Subcutaneous abdominal adipose tissue (tissue), 5 donors: ENCODE data around the gene INO80B.
"Not testable (repeated sequence)": the region's sequence is repeated elsewhere in the genome, so short reads cannot be mapped to it uniquely, and the experiment has no call there.

Experiments used
- H3K27ac ChIP-seq: one replicate; pipeline ENCODE4 v1.7.0; 2013; ENCODE audit warnings: low read depth, mild to moderate bottlenecking, inconsistent platforms, low read length, moderate library complexity
- H3K27me3 ChIP-seq, 5 donors: one replicate each; pipeline ENCODE4 v1.7.0; 2013; ENCODE audit warnings: low read length in 5 of 5, inconsistent platforms in 1 of 5; ENCODE audit not compliant: control insufficient read depth in 5 of 5, insufficient read depth in 4 of 5
- H3K36me3 ChIP-seq, 5 donors: one replicate each; pipeline ENCODE4 v1.7.0; 2013; ENCODE audit warnings: low read length in 5 of 5; ENCODE audit not compliant: control insufficient read depth in 5 of 5, insufficient read depth in 5 of 5
- H3K4me1 ChIP-seq, 5 donors: one replicate each; pipeline ENCODE4 v1.7.0; 2013; ENCODE audit warnings: low read length in 5 of 5, mild to moderate bottlenecking in 3 of 5, moderate library complexity in 1 of 5; ENCODE audit not compliant: control insufficient read depth in 5 of 5, insufficient read depth in 5 of 5
- H3K4me3 ChIP-seq, 5 donors: one replicate each; pipeline ENCODE4 v1.7.0; 2013; ENCODE audit warnings: low read length in 5 of 5, low read depth in 1 of 5
- H3K9ac ChIP-seq, 5 donors: one replicate each; pipeline ENCODE4 v1.7.0; 2013; ENCODE audit warnings: low read length in 5 of 5, mild to moderate bottlenecking in 4 of 5, moderate library complexity in 3 of 5
- H3K9me3 ChIP-seq, 5 donors: one replicate each; pipeline ENCODE4 v1.7.0; 2013; ENCODE audit warnings: low read length in 5 of 5; ENCODE audit not compliant: control insufficient read depth in 5 of 5
- donor health status: healthy.
- donor health status: healthy.
- donor health status: healthy.
- donor health status: healthy.
- donor health status: healthy.

Gene INO80B

DNA sequence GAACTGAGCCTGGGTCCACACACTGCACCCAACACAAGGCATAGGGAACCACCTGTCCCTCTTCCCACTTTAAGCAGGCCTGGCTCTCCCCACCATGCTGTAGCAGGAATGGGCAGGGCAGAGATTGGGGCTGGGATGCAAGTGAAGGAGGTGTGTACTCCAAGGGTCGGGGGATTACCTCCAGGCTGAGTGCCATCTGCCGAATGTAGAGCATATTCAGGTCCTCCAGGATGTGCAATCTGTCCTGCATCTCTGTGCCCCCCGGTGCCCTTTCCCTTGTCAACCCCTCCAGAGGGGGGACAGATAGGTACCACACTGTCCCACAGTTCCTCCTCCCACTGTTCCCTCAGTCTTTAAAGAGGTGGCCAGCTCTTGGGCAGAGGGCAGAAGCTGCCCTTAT is 15.5 kb upstream of the INO80B start:
- Histone ChIP-seq H3K4me1 (peaks cover 3 to 45% (median 42%) of the 10 kb centered on the region in 5 donors), H3K36me3 (no peaks in the 10 kb centered on the region), H3K9me3 (no peaks in the 10 kb centered on the region), H3K27ac (peak overlapping the region; percentile 41), H3K4me3 (peak overlapping the region; percentile 70 to 84 (median 74)), H3K27me3 (peaks cover 0 to 5% (median 0%) of the 10 kb centered on the region in 5 donors), H3K9ac (peak overlapping the region; percentile 5 to 78 (median 60))

DNA sequence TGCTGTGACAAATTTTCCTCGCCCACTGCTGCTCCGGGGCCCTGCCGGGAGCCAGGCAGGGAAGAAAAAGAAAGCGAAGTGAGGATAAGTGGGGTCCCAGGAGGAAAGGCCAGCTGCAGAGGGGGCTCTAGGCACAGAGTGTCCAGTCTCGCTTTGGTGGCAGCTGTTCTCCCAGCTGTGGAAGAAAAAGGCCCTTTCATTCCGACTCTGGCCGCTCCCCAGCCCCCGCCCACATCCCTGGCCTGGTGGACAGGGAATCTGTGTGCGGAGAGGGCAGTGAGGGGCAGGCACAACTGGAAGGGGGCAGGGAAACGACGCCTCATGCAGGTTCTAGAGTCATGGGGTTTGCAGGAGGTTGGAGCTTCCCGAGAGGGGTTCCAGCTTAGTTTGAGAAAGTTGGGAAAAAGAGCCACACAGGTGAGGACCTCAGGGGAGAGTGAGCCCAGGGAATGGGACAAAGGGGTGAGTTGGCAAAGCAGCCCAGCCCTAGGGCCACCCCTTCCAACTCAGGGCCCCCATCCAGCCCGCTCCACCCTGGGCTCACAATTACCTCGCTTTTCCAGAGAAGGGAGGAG is 15.0 kb upstream of the INO80B start:
- H3K9me3 ChIP-seq, result no peaks in the 10 kb centered on the region
- peak overlapping the region; percentile 70 to 84 (median 74) for H3K4me3 ChIP-seq
- H3K9ac ChIP-seq, result peak overlapping the region; percentile 5 to 78 (median 60)
- peak overlapping the region; percentile 41 for H3K27ac ChIP-seq
- no peaks in the 10 kb centered on the region for H3K36me3 ChIP-seq
- peaks cover 0 to 5% (median 0%) of the 10 kb centered on the region in 5 donors for H3K27me3 ChIP-seq
- H3K4me1 ChIP-seq, result peaks cover 3 to 47% (median 42%) of the 10 kb centered on the region in 5 donors

DNA sequence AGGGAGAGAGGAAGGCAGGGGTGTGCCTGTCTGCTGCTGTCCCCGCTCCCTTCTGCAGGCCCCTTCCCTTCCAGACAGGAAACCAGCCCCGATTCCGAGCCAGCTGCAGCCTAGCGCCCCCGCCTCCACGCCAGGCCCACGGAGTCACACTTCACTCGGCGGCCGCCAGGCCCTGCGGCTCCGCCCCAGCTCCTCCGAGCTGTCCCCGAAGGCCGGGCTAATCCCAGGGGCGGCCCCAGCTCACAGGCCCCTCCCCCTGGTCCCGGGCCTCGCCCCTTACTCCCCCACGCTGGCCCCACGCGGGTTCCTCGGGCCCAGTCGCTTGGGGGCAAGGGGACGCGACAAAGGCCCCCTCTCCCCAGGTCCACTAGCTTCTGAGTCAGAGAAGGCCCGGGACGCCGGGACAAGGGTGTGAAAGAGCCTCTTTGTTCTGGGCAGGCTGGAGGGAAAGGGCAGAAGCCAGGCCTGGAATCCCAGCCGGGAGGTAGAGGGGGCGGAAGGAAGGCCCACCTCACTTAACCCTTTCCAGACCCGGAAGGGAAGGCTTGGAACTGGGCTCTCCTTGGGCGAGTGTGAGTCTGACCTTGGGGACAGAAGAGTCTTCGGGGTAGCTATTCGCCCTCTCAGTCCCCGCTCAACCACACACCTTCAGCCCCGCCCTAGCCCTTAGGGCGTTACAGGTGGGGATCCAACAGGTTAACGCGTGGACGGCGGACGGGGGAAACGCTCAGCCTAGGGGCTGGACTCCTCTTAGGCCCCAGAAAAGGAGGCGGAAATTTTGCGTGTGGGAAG is 14.3 kb upstream of the INO80B start:
- Histone ChIP-seq H3K36me3 (no peaks in the 10 kb centered on the region), H3K4me1 (peaks cover 3 to 47% (median 42%) of the 10 kb centered on the region in 5 donors), H3K27ac (peak overlapping the region; percentile 41), H3K4me3 (peak overlapping the region; percentile 70 to 84 (median 74)), H3K9me3 (no peaks in the 10 kb centered on the region), H3K27me3 (peaks cover 0 to 5% (median 0%) of the 10 kb centered on the region in 5 donors), H3K9ac (peak overlapping the region; percentile 38 to 78 (median 73))

DNA sequence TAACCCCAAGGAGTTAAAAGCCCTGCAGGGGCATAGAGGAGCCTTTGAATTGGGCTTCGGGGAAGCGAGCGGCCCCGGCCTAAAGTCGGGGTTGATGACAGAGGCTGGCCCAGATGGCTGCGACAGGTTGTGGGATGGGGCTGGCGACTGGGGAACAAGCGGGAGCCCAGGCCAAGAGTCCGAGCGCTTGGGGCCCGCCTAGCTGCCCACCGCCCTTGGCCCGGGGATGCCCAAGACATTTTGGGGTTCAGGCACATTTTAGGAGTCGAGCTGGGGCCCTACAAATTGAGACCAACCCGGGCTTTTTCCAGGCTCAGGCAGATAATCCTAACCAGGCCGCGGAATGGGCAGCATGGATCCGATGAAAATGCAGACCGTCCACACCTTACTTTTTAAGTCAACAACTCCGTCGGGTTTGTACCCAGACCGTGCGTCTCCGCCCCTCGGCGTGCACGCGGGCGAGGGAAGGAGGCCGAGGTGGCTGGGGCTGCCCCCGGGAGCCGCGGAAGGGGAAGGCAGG is 13.7 kb upstream of the INO80B start:
- Histone ChIP-seq H3K36me3 (no peaks in the 10 kb centered on the region), H3K4me1 (peaks cover 3 to 47% (median 42%) of the 10 kb centered on the region in 5 donors), H3K4me3 (peak overlapping the region; percentile 68 to 84 (median 74)), H3K27me3 (peaks cover 0 to 5% (median 0%) of the 10 kb centered on the region in 5 donors), H3K27ac (peak overlapping the region; percentile 41), H3K9ac (peak overlapping the region in 4 of 5 donors; percentile 60 to 78 (median 76)), H3K9me3 (no peaks in the 10 kb centered on the region)

DNA sequence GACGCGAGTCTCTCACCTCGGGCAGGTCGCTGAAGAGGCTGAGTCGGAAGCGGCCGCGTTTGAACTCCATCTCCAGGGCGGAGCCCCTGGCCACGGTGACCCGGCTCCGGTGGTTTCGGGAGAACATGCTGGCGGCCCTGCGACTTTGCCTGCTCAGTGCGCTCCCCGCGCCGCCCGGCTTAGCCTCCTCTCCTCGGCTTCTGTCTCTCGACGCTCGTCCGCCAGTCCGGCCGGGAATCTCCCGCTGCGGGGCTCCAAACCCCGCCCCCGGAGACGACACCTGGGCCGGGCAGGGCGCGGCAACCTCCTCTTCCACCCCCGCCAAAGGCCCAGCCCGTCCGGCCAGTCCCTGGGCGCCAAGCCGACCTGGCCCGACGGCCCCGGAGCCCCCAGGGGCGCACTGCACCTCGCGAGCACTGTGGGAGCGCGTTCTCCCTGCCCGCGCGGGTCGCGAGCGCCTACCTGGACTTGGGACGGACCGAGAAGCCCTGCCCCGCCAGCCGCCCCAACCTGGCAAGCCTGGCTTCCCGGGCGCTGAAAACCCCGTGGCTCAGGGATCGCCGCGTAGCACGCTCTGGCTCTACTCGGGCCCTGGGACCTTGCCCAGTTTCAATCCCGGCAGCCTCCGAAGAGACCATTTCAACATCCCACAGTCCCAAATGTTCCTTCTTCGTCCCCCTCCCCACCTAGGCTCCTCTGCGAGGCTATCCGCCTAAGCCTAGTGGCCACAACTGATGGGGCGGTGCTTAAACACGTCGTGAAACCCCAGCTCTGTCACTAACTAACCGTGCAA is 13.0 kb upstream of the INO80B start, which contains the start of gene RTKN:
RTKN (minus strand) TSS at position 248 of the 793 bp plus-strand sequence; CDS start at position 127, 121 bp downstream.
- H3K27me3 ChIP-seq, result peaks cover 0 to 5% (median 0%) of the 10 kb centered on the region in 5 donors

DNA sequence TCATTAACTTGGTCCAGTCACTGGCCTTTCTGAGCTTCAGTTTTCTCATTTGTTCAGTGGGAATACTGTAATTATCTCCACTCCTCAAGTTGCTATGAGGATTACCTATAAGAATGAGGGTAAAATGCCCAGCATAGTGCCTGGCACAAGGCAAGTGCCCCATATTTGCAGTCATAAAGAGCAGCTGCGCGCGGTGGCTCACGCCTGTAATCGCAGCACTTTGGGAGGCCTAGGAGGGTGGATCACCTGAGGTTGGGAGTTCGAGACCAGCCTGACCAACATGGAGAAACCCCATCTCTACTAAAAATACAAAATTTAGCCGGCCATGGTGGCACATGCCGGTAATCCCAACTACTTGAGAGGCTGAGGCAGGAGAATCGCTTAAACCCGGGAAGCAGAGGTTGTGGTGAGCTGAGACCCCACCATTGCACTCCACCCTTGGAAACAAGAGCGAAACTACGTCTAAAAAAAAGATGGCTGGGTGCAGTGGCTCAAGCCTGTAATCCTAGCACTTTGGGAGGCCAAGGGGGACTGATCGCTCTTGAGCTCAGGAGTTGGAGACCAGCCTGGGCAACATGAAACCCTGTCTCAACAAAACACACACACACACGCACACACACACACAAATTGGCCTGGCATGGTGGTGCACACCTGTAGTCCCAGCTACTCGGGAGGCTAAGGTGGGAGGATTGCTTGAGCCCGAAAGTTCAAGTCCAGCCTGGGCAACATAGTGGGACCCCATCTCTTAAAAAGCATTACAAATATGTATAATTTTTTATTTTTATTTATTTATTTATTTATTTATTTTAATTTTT is 12.2 kb upstream of the INO80B start:
- H3K27ac ChIP-seq, H3K27me3 ChIP-seq, H3K9me3 ChIP-seq, H3K36me3 ChIP-seq: not testable (repeated sequence)
- H3K4me1 ChIP-seq, result peaks cover 3 to 38% (median 37%) of the 10 kb centered on the region in 5 donors
- H3K9ac ChIP-seq, result peak overlapping the region in 1 of 5 donors; percentile 73
- peak overlapping the region in 4 of 5 donors; percentile 58 to 74 (median 67) for H3K4me3 ChIP-seq

More for the DNA sequence above, 13.0 kb upstream of the INO80B start, which contains the start of gene RTKN:
- Histone ChIP-seq H3K36me3 (no peaks in the 10 kb centered on the region), H3K27ac (peak within 1 kb of the TSS; percentile 41), H3K4me1 (peaks cover 3 to 45% (median 40%) of the 10 kb centered on the region in 5 donors), H3K4me3 (peak within 1 kb of the TSS; percentile 68 to 84 (median 74)), H3K9ac (peak within 1 kb of the TSS; percentile 38 to 78 (median 73)), H3K9me3 (no peaks in the 10 kb centered on the region)

DNA sequence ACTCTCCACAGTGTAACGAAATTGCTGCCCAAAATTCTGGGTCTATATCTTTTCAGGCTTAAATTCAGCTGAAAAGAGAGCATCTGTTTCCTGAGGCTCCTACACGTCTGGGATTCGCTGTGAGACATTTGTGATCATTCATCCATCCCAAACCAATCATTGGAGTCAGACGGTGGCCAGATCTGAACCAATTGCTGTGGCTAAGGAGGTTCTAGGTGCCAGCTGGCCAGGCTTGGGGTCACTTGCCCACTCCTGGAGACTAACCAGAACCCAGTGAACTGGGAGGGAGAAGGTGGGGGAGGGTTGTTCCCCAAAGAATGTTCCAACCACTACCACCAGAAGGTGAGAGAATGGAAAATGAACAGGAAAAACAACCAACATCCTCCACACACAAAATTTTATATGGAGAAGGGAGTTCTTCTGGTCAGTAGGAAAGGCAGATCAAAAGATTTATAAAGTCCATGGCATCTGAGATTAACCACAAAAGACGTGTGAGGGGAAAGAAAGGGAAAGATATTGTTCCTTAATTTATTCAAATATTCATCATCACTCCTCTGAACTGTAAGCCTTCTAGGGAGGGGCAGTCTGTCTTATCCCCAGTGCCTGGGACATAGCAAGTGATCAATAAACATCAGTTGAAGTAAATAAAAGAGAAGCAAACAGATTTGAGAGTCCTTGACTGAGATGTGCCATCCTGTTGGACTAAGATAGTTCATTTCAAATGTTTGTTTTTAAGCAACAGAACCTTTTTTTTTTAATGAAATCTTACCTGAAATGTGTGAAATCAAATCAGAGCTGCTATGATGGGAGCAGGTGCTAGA is 10.2 kb upstream of the INO80B start:
- H3K27ac ChIP-seq, result no peak overlapping the region
- no peak overlapping the region for H3K9ac ChIP-seq
- no peaks in the 10 kb centered on the region for H3K36me3 ChIP-seq

DNA sequence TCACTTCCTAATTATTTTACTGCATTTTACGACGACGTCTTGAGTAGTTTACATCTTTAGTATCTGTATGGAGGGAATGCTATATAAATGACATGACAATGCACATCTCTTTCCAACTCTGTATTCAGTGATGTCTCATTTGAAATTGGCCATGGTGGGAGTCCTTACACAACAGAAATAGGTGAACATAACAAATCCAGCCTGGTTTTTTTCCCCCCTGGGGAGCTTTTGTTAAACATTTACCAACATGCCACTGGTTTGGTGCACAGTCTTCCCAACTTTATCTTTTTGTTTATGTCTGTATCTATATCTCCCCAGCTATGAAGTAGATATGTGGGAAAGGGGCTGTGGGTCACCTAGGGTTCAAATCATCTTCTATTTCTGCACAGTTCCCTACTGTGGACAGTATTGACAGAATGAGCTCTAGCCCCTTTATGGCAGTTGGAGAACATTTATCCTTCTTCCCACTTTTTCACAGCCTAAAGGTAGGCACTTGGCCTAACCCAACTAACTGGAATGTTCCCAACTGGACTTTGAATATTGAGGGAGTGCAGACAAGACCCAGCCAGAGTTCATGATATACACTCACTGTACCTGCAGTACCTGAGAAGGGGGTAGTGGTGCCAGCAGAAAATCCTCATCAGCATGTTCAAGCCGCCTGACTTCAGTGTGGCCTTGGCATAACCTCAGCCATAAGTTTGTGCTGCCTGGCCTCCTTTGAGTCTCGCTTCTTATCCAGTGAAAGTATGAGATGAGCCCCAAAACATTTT is 7.5 kb upstream of the INO80B start:
- no peaks in the 10 kb centered on the region for H3K9me3 ChIP-seq
- H3K27ac ChIP-seq, result no peak overlapping the region
- H3K4me3 ChIP-seq, result no peak overlapping the region
- H3K36me3 ChIP-seq, result no peaks in the 10 kb centered on the region
- peaks cover 0 to 7% (median 3%) of the 10 kb centered on the region in 5 donors for H3K4me1 ChIP-seq
- H3K9ac ChIP-seq, result no peak overlapping the region
- H3K27me3 ChIP-seq, result no peaks in the 10 kb centered on the region

More for the DNA sequence above, 10.2 kb upstream of the INO80B start:
- Histone ChIP-seq H3K4me3 (no peak overlapping the region), H3K4me1 (peaks cover under 1 to 32% (median 29%) of the 10 kb centered on the region in 5 donors), H3K9me3 (no peaks in the 10 kb centered on the region), H3K27me3 (peaks cover 0 to 5% (median 0%) of the 10 kb centered on the region in 5 donors)
